ENCODE data around the gene FUZ. TPM values are rescaled to one million over a fixed set of nuclear protein-coding genes. Genes with fewer than 3 reads are reported as not detected.
A peak's percentile ranks its signal among the peaks of the same experiment; 100 is the strongest.
"Not testable (repeated sequence)": the region's sequence is repeated elsewhere in the genome, so short reads cannot be mapped to it uniquely, and the experiment has no call there.

Gene FUZ
- total RNA-seq, 1 donor from 2014 or later, result 8.3 TPM

- TF ChIP-seq CTCF (conservative IDR thresholded peaks at IDR 0.05; ENCODE audit: low read depth, low read length), result no peak
- DNase-seq (ENCODE audit: low read depth), result no peak
- H3K4me3 ChIP-seq (ENCODE audit: low read depth, low read length), result no peak overlapping the region
Observed at GRCh38 chr19:49830766-49831165, 17.7 kb upstream of the FUZ start.

GRCh38 chr19:49829721-49830120 is 16.6 kb upstream of the FUZ start:
- TF ChIP-seq CTCF (conservative IDR thresholded peaks at IDR 0.05; ENCODE audit: low read depth, low read length), result no peak
- no peak for DNase-seq (ENCODE audit: low read depth)
- H3K4me3 ChIP-seq (ENCODE audit: low read depth, low read length), result no peak overlapping the region

- H3K4me3 ChIP-seq (ENCODE audit: low read depth, low read length), result no peak overlapping the region
- DNase-seq (ENCODE audit: low read depth), result no peak
- TF ChIP-seq CTCF (conservative IDR thresholded peaks at IDR 0.05; ENCODE audit: low read depth, low read length), result no peak
Observed at GRCh38 chr19:49829200-49829599, 16.1 kb upstream of the FUZ start.

- no peak overlapping the region for H3K4me3 ChIP-seq (ENCODE audit: low read depth, low read length)
- TF ChIP-seq CTCF (conservative IDR thresholded peaks at IDR 0.05; ENCODE audit: low read depth, low read length), result no peak
- no peak for DNase-seq (ENCODE audit: low read depth)
Observed at GRCh38 chr19:49827034-49827433, 13.9 kb upstream of the FUZ start.

GRCh38 chr19:49824662-49825061 is 11.6 kb upstream of the FUZ start:
- no peak for TF ChIP-seq CTCF (conservative IDR thresholded peaks at IDR 0.05; ENCODE audit: low read depth, low read length)
- no peak overlapping the region for H3K4me3 ChIP-seq (ENCODE audit: low read depth, low read length)
- no peak for DNase-seq (ENCODE audit: low read depth)

GRCh38 chr19:49823472-49823871 is 10.4 kb upstream of the FUZ start:
- DNase-seq (ENCODE audit: low read depth), result no peak
- no peak for TF ChIP-seq CTCF (conservative IDR thresholded peaks at IDR 0.05; ENCODE audit: low read depth, low read length)
- no peak overlapping the region for H3K4me3 ChIP-seq (ENCODE audit: low read depth, low read length)

GRCh38 chr19:49820125-49820524 is 7.0 kb upstream of the FUZ start:
- H3K4me3 ChIP-seq (ENCODE audit: low read depth, low read length), result no peak overlapping the region
- TF ChIP-seq CTCF (conservative IDR thresholded peaks at IDR 0.05; ENCODE audit: low read depth, low read length), result no peak
- DNase-seq (ENCODE audit: low read depth), result no peak

GRCh38 chr19:49819452-49820115 is 6.5 kb upstream of the FUZ start:
- H3K4me3 ChIP-seq (ENCODE audit: low read depth, low read length), result peak overlapping the region; percentile 100
- DNase-seq (ENCODE audit: low read depth), result not testable (repeated sequence)
